Ecto neural progenitor cell (in vitro differentiated cells): ENCODE data around the gene GLCCI1.

Source experiments
- DNase-seq: peaks from one replicate; pipeline ENCODE4 v3.0.0-alpha.2; 2018; ENCODE audit warnings: low spot score

The GLCCI1 gene

DNA sequence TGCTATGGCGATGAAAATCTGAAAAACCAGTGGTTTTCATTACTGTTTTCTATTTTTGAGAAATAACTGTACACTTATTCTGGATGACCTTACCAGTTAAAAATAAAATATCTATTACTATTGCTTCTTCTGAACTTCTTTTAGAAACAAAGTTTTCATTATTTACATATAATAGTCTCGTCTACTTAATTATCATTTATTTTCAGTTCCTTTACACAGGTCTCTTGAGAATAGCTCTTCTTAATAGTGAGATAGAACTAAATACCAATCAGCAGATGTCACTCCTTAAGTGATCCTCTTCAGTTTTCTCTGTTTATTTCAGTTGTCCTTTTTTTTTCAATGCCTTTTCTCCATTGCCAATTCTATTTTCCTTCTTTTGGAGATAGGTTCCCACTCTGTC, 4.3 kb upstream of the GLCCI1 start:
- DNase-seq: no peak

DNA sequence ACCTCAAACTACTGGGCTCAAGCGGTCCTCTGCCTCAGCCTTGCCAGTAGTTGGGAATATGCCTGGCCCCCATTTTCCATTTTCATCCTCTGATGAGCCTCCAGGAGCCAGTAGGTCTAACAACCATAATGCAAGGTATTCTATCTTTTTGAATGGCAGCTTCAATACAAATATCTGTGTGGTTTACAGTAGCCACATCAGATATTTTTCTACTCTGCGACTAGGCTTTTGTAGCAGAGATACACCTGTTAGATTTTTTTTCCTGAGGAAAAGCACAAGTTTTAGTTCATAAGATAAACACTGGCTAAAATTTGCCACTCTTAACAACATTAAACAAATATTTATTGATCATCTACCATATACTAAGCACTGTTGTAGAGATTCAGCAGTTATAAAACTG, 3.9 kb upstream of the GLCCI1 start:
- DNase-seq: no peak

DNA sequence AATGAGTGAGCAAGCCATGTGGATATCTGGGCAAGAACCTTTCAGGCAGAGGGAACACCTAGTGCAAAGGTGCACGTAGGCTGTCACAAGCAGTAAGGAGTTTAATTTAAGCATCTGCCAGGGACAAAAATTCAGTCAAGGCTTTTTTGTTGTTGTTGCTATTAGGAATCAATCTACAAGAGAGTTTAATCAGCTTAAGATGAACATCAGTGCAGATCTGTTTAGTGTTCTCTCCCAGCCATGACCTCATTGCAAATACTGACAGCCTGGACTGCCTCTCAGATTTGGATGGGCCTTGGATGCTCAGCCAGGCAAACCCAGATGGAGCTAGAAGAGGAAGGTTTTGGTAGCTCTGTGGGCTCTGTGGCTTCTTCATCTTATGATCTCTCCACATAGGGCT, 3.3 kb upstream of the GLCCI1 start:
- DNase-seq: no peak

DNA sequence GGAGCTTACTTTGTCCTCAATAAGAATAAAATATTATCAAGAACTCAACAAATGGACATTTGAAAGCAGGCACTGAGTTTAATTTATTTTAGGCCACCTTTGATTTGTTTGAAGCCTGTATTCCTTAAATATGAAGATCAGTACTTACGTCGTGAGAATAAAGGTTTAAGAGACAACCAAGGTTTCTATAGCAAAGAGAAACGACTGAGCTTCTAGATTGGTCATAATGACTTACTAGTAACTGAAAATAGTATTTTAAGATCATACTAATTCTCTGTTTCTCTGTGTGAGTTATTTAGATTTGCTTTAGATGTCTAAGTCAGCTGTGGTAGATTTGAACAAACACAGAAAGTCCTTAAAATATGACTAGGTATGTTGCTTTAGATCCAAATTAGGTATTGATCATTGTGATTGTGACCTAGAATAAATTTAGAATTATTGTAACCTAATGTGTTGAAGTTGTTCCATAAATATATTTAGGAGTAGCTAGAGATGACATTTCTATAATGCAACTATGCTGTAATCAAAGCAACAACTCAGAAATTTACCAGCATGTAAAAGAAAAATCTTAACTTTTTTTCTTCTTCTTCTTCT, 2.4 kb upstream of the GLCCI1 start:
- DNase-seq: no peak

DNA sequence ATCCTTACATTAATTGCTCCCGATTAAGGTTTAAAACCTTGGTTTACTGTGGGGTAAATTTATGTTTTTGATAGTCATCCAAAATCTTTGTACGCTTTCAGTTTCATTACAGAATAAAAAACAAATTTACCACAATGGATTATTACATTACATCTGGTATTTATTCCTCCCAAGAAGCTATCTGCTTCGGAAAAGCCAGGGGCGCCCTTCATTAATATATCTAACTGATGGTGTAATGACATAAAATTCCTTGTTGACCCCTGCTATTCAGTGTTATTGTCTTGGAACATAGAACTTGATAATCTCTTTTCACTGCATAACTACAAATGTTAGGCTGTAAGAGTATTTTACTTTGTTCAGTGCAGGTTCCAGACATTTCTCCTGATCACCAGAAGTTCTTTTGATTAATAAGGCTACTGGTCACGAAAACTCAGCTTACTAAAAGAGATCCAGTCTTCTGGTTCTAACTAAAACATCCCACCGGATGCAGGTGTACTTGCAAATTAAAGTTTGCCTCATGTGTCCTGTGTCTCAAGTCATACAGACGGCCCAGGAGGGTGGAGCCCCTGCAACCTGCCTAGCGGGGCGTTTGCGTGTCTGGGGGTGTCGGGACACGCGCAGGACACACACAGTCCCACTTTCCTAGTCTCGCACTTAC, 581 bp upstream of the GLCCI1 start:
- no peak for DNase-seq

DNA sequence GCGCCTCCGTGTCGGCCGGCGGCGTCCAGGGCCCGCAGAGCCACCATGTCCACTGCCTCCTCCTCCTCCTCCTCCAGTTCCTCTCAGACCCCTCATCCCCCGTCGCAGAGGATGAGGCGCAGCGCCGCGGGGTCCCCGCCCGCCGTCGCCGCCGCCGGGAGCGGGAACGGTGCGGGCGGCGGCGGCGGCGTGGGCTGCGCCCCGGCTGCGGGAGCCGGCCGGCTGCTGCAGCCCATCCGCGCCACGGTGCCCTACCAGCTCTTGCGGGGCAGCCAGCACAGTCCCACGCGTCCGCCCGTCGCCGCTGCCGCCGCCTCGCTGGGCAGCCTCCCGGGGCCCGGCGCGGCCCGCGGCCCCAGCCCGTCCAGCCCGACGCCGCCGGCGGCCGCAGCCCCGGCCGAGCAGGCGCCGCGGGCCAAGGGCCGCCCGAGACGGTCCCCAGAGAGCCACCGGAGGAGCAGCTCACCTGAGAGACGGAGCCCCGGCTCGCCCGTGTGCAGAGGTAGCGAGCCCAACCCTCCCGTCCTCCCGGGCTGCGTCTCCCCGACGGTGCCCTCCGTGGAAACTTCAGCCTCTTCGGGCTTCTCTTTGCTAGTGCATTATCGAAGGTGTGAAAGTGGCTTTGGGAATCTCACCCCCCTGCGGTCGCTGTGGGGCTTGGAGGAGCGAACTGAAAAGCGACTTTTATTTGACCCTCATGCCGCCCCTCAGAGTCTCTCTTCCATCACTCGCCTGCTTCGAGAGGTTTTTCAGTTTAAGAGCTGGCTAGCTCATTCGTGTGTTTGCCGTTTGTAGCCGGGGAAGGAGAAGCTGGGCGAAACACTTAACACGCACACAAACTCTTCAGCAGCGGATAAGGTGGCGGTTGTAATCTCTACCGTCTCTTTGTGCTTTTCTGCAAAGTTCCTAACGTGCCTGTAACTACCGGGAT, 975 bp downstream of the GLCCI1 start:
- peak; percentile 66 for DNase-seq

DNA sequence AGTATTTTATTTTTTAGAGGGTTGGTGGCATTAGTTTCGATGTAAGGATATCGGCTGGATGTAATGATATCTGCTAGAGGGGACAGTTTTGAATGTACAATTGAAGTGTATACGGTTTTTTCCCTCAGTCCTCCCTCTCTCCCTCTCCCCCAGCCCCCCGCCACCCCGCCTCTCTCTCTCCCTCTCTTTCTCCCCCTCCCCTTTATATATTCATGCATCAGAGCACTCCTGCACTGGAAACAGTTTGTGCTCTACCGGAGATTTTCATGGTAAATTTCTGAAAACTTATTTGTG, 1.6 kb downstream of the GLCCI1 start:
- DNase-seq: no peak

DNA sequence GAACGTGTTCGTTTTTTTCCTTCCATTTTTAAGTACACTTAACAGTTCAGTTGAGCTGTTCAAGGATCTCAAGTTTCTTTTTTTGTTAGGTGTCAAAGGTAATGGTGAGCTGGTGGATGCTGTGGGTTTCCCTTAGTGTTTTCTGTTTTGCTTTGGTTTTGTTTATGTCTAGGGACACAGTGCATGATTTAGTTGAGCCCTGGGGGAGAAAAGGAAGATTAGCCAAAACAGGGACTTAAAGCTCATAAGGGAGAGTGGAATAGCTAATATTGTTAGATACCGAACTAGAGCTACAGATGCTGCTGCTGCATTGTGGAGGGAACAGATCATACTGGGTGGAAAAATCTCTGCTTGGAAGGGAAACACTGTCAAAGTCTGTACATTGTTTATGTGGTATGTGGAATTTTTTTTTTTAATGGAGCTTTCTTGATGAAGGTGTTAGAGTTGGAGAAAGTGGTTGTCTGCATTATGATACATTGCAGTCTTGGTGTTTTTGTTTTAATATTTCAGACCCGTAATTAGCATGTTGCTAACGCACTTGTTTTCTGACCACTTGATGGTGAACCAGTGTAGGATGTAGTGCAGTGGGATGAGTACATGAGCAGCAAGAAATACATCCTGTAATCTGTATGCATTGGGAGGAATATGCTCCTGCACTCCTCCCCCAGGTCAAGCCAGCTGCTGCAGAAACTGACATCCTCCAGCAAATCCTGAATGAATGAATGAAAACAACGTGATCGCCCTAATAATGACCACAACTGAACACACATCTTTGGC, 2.1 kb downstream of the GLCCI1 start:
- no peak for DNase-seq

DNA sequence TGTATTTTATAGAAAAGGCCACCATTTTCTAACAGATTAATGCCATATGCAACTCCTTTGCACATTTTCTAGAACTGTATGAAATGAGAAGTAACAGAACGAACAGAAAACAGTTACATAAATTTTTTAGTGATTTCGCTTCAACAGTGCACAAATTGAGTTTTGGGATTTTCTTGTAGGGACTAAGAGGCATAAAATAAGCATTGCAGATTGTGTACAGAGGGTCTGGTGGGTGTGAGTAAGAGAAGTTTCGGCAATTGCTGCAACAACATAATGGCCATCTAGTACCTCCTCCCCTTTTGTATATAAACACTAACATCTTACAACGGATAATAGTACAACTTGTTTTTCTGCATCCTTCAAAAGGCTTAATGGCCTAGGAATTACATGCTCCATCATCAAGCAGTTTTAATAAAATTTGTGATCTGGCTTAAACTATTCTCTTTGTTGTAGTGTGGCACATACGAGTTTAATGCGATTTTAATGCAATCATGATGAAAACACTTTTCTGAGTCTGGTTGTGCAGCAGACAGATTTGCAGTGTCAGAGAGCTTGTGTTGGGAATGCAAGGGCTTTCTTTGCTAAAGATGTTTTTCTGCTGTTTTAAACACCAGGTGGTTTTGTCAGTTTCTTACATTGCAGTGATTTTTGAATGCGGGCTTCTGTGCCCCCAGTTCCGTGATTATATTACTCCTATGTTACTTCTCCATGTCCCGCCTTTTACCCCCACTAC, 2.9 kb downstream of the GLCCI1 start:
- no peak for DNase-seq

DNA sequence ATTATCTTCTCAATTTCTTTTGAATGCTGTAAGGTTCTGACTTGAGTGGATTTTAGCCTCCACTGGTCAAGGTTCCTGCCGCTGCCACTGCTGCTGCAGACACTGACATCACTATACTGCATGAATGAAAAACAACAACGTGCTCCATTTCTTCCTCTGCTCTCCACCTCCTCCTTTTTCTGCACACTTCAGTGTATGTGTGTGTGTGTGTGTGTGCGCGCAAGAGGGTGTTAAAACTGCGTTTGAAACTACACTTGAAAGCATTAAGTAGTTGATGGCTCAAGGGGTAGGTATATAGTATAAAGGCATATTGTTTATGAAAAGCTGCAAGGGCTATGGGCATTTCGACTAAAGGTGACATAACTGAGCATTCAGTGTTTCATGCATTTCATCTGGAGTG, 3.5 kb downstream of the GLCCI1 start:
- DNase-seq: no peak

DNA sequence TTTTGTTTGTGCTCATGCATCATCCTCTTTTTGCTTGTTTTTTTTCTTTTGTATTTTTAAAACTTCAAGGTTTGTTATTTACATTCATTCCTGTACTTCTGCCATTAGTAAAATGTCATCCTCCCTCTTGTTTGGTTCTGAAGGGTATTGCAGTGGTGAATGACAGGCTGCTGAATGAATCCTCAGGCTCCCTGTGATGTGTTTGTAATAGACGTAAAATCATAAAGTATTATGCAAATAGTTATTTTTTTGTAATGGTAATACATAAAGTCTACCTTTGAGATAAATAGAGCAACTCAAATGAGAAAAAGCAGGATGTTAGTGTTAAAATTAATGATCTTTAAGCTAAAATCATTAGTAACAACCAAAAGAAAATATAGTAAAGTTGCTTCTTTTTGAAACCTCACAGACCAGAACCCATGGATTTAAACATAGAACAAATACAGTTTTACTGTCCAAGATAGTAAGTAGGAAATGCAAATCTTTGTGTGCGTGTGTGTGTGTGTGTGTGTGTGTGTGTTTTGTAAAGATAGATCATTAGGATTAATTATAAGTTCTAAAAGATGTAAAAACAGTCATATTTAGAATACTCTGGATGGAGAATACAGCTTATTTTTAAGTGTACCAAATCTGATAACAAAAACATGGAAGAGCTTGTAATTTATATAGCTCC, 4.5 kb downstream of the GLCCI1 start:
- DNase-seq: no peak

DNA sequence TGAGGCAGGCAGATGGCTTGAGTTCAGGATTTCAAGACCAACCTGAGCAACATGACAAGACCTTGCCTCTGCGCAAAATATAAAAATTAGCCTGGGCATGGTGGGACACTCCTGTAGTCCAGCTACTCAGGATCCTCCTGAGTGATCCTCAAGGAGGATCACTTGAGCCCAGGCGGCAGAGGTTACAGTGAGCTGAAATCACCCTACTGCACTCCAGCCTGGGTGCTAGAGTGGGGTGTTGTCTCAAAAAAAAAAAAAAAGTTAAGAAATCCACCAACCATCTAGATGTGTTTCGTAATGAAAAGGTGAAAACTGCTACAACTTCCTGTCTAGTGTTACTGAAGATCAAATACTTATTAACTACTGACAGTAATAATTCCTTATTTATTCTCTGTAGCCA, 8.1 kb downstream of the GLCCI1 start:
- no peak for DNase-seq

DNA sequence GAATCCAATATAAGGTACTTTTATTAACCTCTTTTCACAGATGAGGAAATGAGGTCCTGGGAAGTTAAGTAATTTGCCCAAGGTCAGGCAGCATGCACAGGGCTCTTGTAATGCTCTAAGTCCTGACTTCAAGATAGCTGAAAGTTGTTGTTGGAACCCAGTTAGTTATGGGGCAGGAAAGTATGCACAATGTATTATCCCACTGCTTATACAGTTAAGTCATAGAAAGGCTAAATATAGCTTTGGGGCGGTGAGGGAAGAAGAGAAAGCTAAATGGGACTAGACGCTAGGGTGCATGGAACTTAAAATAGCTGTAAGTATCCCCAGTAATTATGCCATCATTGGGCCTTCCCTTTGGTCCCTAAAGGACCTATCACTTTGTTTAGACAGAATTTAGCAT, 9.2 kb downstream of the GLCCI1 start:
- no peak for DNase-seq

DNA sequence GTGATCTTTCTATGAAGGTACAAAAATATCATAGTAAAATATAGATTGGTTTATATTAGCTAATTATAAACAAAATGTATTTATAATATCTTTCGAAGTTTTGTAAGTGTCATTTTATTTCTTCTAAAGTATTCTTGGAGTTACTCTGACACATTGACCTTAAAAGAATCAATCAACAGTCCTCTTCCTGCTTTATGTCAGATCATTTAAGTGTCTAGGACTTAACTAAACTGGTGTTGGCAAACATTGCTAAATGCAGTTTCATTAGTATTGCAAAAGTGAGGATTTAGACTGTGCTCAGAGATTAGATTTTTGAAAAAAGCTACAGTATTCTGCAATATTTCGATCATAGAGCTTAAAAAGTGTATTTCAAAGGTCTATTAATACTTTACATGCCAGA, 10.3 kb downstream of the GLCCI1 start:
- no peak for DNase-seq

DNA sequence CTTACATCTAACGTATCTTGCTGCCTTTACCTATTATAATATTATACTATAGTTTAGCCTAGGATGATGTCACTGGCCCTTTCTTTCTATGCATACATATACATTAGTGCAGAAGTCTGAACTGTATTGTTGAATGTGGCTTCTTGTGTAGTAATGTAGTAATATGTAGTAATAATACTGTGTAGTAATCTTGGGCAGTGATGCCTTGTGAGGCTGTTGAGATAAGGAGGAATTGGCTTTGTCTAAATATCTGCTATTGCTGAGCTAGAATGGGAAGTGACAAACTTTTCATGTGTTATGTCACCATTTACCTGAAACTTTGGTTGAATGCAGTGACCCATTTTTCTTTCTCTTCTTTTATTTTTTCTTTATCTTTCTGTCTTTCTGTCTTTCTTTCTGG, 11.0 kb downstream of the GLCCI1 start:
- no peak for DNase-seq

DNA sequence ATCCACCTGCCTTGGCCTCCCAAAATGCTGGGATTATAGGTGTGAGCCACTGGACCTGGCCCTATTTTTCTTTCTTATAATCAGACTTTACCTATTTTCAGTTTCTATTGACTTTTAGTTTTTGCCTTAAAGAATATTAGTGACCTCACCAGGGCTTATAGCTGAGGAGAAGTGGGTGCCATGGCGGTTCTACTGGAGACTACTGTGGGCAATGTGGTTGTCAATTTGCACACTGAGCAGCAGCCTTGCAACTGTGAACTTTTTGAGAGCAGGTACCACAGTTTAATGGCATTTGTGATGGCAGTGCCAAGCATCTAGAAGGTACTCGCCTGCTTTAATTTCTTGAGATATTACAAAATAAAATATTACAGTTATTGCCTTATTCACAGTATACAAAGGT, 11.5 kb downstream of the GLCCI1 start:
- no peak for DNase-seq

DNA sequence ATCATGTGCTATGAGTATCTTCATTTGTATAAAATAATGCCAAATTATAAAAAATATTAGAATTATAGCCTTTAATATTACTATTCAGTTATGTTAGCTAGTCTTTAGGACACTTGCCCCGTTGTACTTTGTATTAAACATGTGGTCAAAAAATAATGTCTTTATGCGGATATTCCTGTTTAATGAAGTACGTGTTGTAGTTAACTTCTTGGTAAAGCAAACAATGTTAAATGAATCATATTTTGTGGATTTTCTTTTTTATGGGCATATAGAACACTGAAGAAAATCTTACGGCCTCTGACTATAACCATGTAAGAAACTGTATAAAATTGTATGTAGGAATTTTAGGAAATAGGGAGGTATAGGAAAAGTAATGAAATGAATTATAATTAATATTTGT, 14.3 kb downstream of the GLCCI1 start:
- DNase-seq: no peak

DNA sequence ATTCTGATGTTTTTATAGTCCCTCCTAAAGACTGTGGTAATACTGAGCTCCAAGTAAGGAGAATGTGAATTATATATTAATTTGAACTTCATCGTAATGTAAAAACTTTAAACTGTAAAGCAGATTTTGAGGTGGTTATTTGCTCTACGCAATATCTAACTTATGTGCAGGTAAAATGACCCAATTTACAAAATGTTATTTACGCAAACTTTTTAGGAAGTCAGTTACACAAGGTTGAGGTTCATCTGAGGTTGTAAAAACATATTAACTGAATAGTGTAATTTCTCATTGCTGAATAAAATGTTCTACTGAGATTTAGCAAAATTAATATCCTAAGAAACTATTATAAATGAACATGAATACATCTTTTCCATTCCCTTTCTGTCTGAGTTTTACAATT, 15.8 kb downstream of the GLCCI1 start:
- DNase-seq: no peak

DNA sequence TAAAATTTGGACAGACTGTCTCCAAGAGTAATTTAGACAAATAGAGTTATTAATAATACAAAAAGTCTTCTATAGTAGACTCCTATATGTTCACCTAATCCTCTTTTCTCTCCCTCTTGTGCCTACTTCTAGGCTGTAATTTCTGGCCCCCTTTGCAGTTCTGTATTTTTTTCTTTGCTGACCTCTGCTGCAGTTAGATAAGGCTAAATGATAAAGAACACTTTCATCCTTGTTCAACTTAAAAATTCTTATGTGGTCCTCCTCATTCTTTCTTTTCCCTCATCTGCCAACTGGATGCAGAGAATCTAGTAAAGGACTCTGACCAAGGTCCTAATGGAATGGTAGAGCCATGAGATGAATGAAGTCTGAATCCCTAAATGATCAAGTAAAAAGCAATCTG, 20.1 kb downstream of the GLCCI1 start:
- DNase-seq: no peak

DNA sequence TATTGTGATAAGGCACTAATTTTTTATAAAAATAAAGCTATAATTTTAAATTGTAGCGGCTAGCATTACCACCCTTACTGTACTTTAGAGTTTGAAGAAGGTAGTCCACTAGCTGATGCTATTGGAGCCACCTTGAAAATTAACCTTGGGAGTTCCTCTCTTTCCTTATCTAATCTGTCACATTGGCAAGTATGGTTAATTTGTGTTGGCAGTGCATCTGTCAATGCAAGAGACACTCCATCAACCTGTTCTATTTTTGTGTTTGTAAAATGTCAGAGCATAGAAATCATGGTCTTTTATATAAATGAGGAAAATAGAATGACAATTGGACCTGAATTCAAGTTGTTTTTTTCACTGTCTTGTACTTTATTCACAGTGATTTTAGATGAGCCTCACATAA, 20.5 kb downstream of the GLCCI1 start:
- DNase-seq: no peak

DNA sequence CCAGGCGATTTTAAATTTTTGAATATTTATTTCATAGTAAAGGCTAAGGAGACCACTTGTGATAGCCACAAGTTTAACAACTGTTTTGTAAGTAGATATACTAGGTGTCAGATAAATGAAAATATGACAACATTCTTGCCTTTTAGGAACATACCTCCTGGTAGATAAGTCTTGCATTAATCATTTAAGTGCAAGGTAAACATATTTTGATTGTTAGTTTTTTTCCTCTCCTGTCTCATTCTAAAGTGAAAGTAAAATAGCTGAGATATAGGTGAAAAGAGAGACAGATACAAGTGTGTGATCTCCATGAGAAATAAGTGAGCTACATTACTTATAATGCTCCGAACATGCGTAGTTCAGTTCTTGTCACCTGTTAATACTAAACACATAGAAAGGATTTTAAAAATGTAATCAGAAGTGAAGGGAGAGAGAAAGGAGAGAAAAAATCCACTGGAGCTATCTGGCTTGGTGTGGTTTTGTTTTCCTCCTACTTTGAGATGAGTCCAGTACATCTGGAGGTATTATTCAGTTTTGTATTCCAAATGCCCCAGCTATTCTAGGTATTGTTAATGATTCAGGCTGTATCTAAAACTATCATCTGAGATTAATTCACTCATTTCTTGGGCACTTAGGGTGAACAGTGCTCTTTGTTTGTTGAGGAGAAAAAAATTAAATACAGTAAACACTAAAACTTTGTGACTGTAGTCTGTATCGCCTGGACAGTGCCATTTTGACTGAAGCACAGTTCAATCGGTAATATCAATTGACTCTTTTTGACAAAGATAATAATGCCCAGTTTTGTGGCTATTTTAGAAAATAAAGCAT, 21.2 kb downstream of the GLCCI1 start:
- DNase-seq: no peak
